K562 (cell line): ENCODE data around the gene CHST7. TPM values are rescaled to one million over a fixed set of nuclear protein-coding genes. Genes with fewer than 3 reads are reported as not detected.
A peak's percentile ranks its signal among the peaks of the same experiment; 100 is the strongest.

ENCODE experiments used
- ATAC-seq: fragments of 200-7000 bp; cut with Tn5 transposase; 3 replicates; pipeline ENCODE4 v1.9.1; 2020; ENCODE audit warnings: moderate library complexity
- BruUV-seq: library from RNA; stranded (reverse); fragments of 400-500 nt; replicated peaks from 2 replicates; lab custom pipeline; 2021; lab: Mats Ljungman, UMichigan
- CTCF ChIA-PET: fragments of 300-600 bp; formaldehyde crosslinking; extraction: SDS; loops from one replicate; lab custom pipeline; 2021; ENCODE audit warnings: low intra/inter-chr PET ratio; lab: Yijun Ruan, JAX
- POLR2A ChIA-PET: fragments of 300-600, 350-650 bp; sonication (Branson Sonifier 250); formaldehyde crosslinking; extraction: SDS; loops from one replicate; lab custom pipeline; 2021; ENCODE audit warnings: antibody characterized with exemption, inconsistent platforms; lab: Yijun Ruan, JAX
- DNase-seq, 4 experiments: peaks; one replicate each; pipeline versions ENCODE4 v3.0.0 to v3.0.0-alpha.2; 2011 to 2018; ENCODE audit warnings: low spot score in 3 of 4, mixed read lengths in 3 of 4; ENCODE audit errors: extremely low read depth in 1 of 4
- FAIRE-seq: peaks from 2 replicates; lab custom pipeline; 2011; peaks lifted over from hg19 to GRCh38; lab: Jason Lieb, UNC
- H2AFZ ChIP-seq: 2 replicates; pipeline ENCODE4 v1.6.0; 2011; ENCODE audit warnings: low read depth, low read length, control low read depth, inconsistent platforms
- H3K27ac ChIP-seq: fragments of 200-600 bp; 3 replicates; pipeline ENCODE4 v1.8.0; 2011; ENCODE audit warnings: low read depth, mild to moderate bottlenecking, control low read depth, inconsistent platforms, low read length, moderate library complexity, mixed read lengths; ENCODE audit errors: extremely low read depth
- H3K27me3 ChIP-seq, 2 experiments: fragments of 300-600 bp in 1 of 2; 2 replicates in 1 of 2; 3 replicates in 1 of 2; pipeline versions ENCODE4 v1.6.0 to v1.8.0; 2011; ENCODE audit warnings: inconsistent platforms in 2 of 2, low read length in 2 of 2, mild to moderate bottlenecking in 1 of 2, mixed read lengths in 1 of 2, moderate library complexity in 1 of 2; ENCODE audit not compliant: control insufficient read depth in 2 of 2, insufficient read depth in 2 of 2
- H3K36me3 ChIP-seq: fragments of 300-600 bp; 3 replicates; pipeline ENCODE4 v1.8.0; 2011; ENCODE audit warnings: mild to moderate bottlenecking, low read length, inconsistent platforms; ENCODE audit not compliant: control insufficient read depth, insufficient read depth
- H3K4me1 ChIP-seq, 2 experiments: fragments of 200-600 bp in 1 of 2; replicated peaks in 1 of 2; 2 replicates in 1 of 2; 3 replicates in 1 of 2; pipeline versions ENCODE4 v1.5.1 to v1.8.0; 2011; ENCODE audit warnings: inconsistent platforms in 2 of 2, low read length in 2 of 2, mild to moderate bottlenecking in 1 of 2, mixed read lengths in 1 of 2, moderate library complexity in 1 of 2; ENCODE audit not compliant: control insufficient read depth in 2 of 2, insufficient read depth in 2 of 2
- H3K4me2 ChIP-seq: 2 replicates; pipeline ENCODE4 v1.6.1; 2011; ENCODE audit warnings: low read length, control low read depth, inconsistent platforms, mixed read lengths; ENCODE audit not compliant: insufficient read depth
- H3K4me3 ChIP-seq: fragments of 200-600 bp; sonication (generic), shearing (Covaris generic); 2 replicates; pipeline ENCODE4 v1.5.1; 2016; ENCODE audit warnings: control low read depth, inconsistent platforms
- H3K79me2 ChIP-seq: fragments of 200-600 bp; 3 replicates; pipeline ENCODE4 v1.8.0; 2011; ENCODE audit warnings: low read length, inconsistent platforms; ENCODE audit not compliant: control insufficient read depth, insufficient read depth
- H3K9ac ChIP-seq, 2 experiments: 2 replicates each; pipeline versions ENCODE4 v1.6.0 to v1.6.1; 2011; ENCODE audit warnings: low read depth in 2 of 2, low read length in 2 of 2, control low read depth in 1 of 2, inconsistent platforms in 1 of 2, mild to moderate bottlenecking in 1 of 2, mixed read lengths in 1 of 2; ENCODE audit not compliant: insufficient read depth in 1 of 2
- H3K9me1 ChIP-seq: one replicate; pipeline ENCODE4 v1.6.0; 2011; ENCODE audit warnings: inconsistent platforms, mild to moderate bottlenecking, low read length, moderate library complexity; ENCODE audit not compliant: control insufficient read depth, insufficient read depth
- H3K9me3 ChIP-seq: replicated peaks from 2 replicates; pipeline ENCODE4 v1.5.1; 2011; ENCODE audit warnings: low read depth, low read length, inconsistent platforms; ENCODE audit not compliant: control insufficient read depth, insufficient read depth
- H4K20me1 ChIP-seq: replicated peaks from 2 replicates; pipeline ENCODE4 v1.6.1; 2011; ENCODE audit warnings: low read length, inconsistent platforms, mixed read lengths; ENCODE audit not compliant: control insufficient read depth, insufficient read depth
- FUS ChIP-seq: fragments of 200-400 bp; formaldehyde crosslinking; optimal IDR thresholded peaks from 2 replicates; pipeline ENCODE3; 2017; ENCODE audit warnings: low read depth, low read length
- HSF4 ChIP-seq: fragments of 250-450 bp; sonication (Bioruptor Pico); IDR thresholded peaks from 2 replicates; pipeline ENCODE4 v2.1.2; 2022; ENCODE audit warnings: mild to moderate bottlenecking, moderate library complexity, borderline replicate concordance
- MAFF ChIP-seq: IDR thresholded peaks from 2 replicates; pipeline ENCODE4 v1.6.1; 2012; ENCODE audit warnings: low read length, improper control_type of control experiment
- NFYB ChIP-seq: IDR thresholded peaks from 2 replicates; pipeline ENCODE4 v1.6.1; 2011; ENCODE audit warnings: mild to moderate bottlenecking, moderate library complexity; ENCODE audit not compliant: insufficient read length; ENCODE audit errors: extremely low read depth
- RAD21 ChIP-seq, 2 experiments: fragments of 250-450 bp in 1 of 2; fragments of 450-650 bp in 1 of 2; sonication (Bioruptor Pico) in 1 of 2; formaldehyde crosslinking in 1 of 2; IDR thresholded peaks in 1 of 2; conservative IDR thresholded peaks in 1 of 2; 2 replicates each; pipeline versions ENCODE4 v1.4.0 to v1.8.0; 2020 to 2022; ENCODE audit warnings: mild to moderate bottlenecking in 2 of 2, moderate library complexity in 1 of 2
- RB1 ChIP-seq: fragments of 450-650 bp; IDR thresholded peaks from 2 replicates; pipeline ENCODE4 v1.6.1; 2017; ENCODE audit warnings: low read depth, mild to moderate bottlenecking
- RUNX1 ChIP-seq: sonication (generic); IDR thresholded peaks from 2 replicates; pipeline ENCODE4 v1.6.1; 2016; ENCODE audit warnings: antibody characterized with exemption, low read depth
- TARDBP ChIP-seq: fragments of 450-650 bp; IDR thresholded peaks from 2 replicates; pipeline ENCODE4 v1.6.1; 2016
- ZC3H4 ChIP-seq: sonication (generic); formaldehyde crosslinking; IDR thresholded peaks from 2 replicates; pipeline ENCODE4 v1.9.0; 2021; ENCODE audit warnings: missing genetic modification reagents, borderline replicate concordance
- WGBS: fragments of 100-300 bp; shearing (Covaris generic); methylation state at CpG from one replicate; pipeline ENCODE4 v1.1.6; 2016; ENCODE audit warnings: low coverage, mixed read lengths; ENCODE audit not compliant: insufficient coverage; ENCODE audit errors: missing lambda C conversion rate; 5-methylcytosine and 5-hydroxymethylcytosine counted together
- in situ Hi-C: fragments of 300-500 bp; cut with MboI; formaldehyde crosslinking; loops from 4 replicates; pipeline ENCODE4 v1.15.0; 2018; ENCODE audit warnings: inconsistent platforms, mixed read lengths
- intact Hi-C: fragments of 100-400 bp; cut with micrococcal nuclease; formaldehyde crosslinking; loops from 2 replicates; pipeline ENCODE4 v1.14.2; 2022
- polyA plus RNA-seq, 8 experiments: library from polyadenylated mRNA; depleted of rRNA in 4 of 8; stranded (reverse) in 5 of 8; unstranded in 3 of 8; fragments of >200 nt; fragmentation: Nextera tagmentation in 2 of 8; fragmentation: Illumina TruSeq in 1 of 8; extraction: Ambion mirVana in 2 of 8; extraction: Trizol in 1 of 8; gene quantifications; 2 replicates each; pipeline versions ENCODE4 v1.2.1 to v1.2.3, GENCODE V29; 2011 to 2014; ENCODE audit warnings: inconsistent platforms in 1 of 8, missing spikeins in 1 of 8
- total RNA-seq, 7 experiments: library from RNA; depleted of rRNA in 6 of 7; stranded (reverse); fragments of >200 nt in 6 of 7; fragmentation: Illumina TruSeq in 2 of 7; extraction: Trizol in 2 of 7; gene quantifications; 2 replicates each; pipeline versions ENCODE4 v1.2.1 to v1.2.3, GENCODE V29; 2011 to 2021; ENCODE audit warnings: low replicate concordance in 1 of 7
- TF ChIP-seq, protein P1 (sequence below): sonication (generic); formaldehyde crosslinking; IDR thresholded peaks from 2 replicates; pipeline ENCODE4 v1.8.0; 2022; ENCODE audit warnings: mild to moderate bottlenecking, missing genetic modification reagents, borderline replicate concordance
- TF ChIP-seq, protein P2 (sequence below): sonication (generic); formaldehyde crosslinking; IDR thresholded peaks from 2 replicates; pipeline ENCODE4 v1.8.0; 2022; ENCODE audit warnings: mild to moderate bottlenecking, missing genetic modification reagents

CHST7 gene
- total and polyA plus RNA-seq, 9 of the 15 experiments (the other 6 are each of a cell fraction or from before 2014, with no cell fraction given): 0.04 to 0.41 (median 0.09) TPM; not detected in 2

DNA sequence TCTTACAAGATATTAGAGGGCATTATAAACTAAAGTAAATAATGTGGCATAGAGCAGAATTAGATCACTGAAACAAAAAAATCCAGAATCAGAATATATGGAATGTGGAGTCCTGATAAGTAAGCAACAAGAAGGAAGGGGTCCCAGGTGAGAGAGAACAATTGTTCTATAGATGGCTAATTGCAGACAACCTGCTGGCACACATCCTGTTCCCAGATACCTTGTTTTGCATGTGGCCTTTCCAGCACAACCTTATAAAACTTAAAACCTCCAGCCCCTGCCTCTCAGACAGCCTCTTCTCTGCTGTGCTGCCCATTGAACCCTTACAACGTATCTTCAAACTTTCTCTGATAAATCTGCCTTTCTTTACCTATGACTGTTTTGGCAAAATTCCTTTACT lies 23.7 kb upstream of the CHST7 start:
- peaks cover 30% of the 10 kb centered on the region for H3K79me2 ChIP-seq
- BruUV-seq: no TSS peak
- no peak overlapping the region for H3K4me3 ChIP-seq
- H3K9me1 ChIP-seq: no peaks in the 10 kb centered on the region
- ATAC-seq (no peak), FAIRE-seq (no peak), DNase-seq (no peak)
- peaks cover 19% of the 10 kb centered on the region for H3K36me3 ChIP-seq
- no peaks in the 10 kb centered on the region; a peak in 2 of 5 replicates for H3K4me1 ChIP-seq
- 82% methylated on average over 1 of the region's 1 CpG for WGBS
- TF ChIP-seq RUNX1: no peak
- no peak for TF ChIP-seq ZC3H4 (CRISPR knock-in tag)
- TF ChIP-seq NFYB: no peak
- no peak for TF ChIP-seq FUS
- no peak for TF ChIP-seq MAFF
- H4K20me1 ChIP-seq: no peaks in the 10 kb centered on the region
- intact Hi-C loops (loop anchor here (5.0 kb wide), 1 partner anchor 137 kb away; no protein-coding TSS in a partner anchor), in situ Hi-C loops (no loop called here)
- no peaks in the 10 kb centered on the region for H3K27me3 ChIP-seq
- ChIA-PET CTCF (no interaction called here), POLR2A (no interaction called here)
- no peaks in the 10 kb centered on the region for H3K9me3 ChIP-seq
- H3K4me2 ChIP-seq: no peak overlapping the region
- no peak overlapping the region for H2AFZ ChIP-seq
- H3K9ac ChIP-seq: no peak overlapping the region
- H3K27ac ChIP-seq: no peak overlapping the region

DNA sequence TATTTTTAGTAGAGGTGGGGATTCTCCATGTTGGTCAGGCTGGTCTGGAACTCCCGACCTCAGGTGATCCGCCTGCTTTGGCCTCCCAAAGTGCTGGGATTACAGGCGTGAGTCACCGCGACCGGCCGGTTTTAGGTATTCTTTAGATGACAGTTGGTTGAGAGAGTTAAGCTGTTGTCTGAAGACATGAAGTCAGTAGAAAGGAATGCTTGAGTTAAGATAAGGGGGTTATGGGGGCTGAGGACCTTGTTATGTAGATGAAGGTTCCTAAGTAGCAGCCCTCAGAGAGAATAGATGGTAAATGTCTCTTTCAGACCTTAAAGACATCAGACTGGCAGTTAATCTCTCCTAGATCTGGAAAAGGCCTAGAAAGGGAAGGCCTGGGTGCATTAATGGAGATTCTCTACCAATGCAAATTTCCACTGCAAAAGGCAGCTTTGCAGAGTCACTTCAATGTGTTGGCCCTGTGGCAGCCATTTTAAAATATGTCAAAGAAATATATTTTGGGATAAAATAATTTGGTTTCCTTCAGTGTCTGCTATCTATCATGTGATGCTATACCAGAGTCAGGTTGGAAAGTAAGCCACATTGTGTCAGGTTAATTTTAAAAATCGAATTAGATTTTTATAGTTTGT lies 22.0 kb upstream of the CHST7 start:
- Histone ChIP-seq H3K9me3 (no peaks in the 10 kb centered on the region), H3K9ac (no peak overlapping the region), H3K27me3 (no peaks in the 10 kb centered on the region), H4K20me1 (no peaks in the 10 kb centered on the region), H3K4me2 (no peak overlapping the region), H3K4me1 (no peaks in the 10 kb centered on the region; a peak in 2 of 5 replicates), H2AFZ (no peak overlapping the region), H3K79me2 (peaks cover 13% of the 10 kb centered on the region), H3K4me3 (no peak overlapping the region), H3K36me3 (peaks cover 16% of the 10 kb centered on the region), H3K9me1 (no peaks in the 10 kb centered on the region), H3K27ac (no peak overlapping the region)
- FAIRE-seq (no peak), ATAC-seq (peak; percentile 58), DNase-seq (peak in 1 of 4 experiments; percentile 27)
- 14% methylated on average over 8 of the region's 8 CpGs for WGBS
- intact Hi-C loops (no loop called here), in situ Hi-C loops (no loop called here)
- no TSS peak for BruUV-seq
- ChIA-PET POLR2A (no interaction called here), CTCF (no interaction called here)
- TF ChIP-seq, protein P1, sequence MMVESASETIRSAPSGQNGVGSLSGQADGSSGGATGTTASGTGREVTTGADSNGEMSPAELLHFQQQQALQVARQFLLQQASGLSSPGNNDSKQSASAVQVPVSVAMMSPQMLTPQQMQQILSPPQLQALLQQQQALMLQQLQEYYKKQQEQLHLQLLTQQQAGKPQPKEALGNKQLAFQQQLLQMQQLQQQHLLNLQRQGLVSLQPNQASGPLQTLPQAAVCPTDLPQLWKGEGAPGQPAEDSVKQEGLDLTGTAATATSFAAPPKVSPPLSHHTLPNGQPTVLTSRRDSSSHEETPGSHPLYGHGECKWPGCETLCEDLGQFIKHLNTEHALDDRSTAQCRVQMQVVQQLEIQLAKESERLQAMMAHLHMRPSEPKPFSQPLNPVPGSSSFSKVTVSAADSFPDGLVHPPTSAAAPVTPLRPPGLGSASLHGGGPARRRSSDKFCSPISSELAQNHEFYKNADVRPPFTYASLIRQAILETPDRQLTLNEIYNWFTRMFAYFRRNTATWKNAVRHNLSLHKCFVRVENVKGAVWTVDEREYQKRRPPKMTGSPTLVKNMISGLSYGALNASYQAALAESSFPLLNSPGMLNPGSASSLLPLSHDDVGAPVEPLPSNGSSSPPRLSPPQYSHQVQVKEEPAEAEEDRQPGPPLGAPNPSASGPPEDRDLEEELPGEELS (CRISPR knock-in tag): no peak
- TF ChIP-seq RAD21 (CRISPR knock-in tag; conservative IDR thresholded peaks at IDR 0.05 in 1 of 2, IDR thresholded peaks at IDR 0.05 in 1 of 2) (no peak), TARDBP (no peak), HSF4 (CRISPR knock-in tag) (no peak), RB1 (no peak)
- TF ChIP-seq, protein P2, sequence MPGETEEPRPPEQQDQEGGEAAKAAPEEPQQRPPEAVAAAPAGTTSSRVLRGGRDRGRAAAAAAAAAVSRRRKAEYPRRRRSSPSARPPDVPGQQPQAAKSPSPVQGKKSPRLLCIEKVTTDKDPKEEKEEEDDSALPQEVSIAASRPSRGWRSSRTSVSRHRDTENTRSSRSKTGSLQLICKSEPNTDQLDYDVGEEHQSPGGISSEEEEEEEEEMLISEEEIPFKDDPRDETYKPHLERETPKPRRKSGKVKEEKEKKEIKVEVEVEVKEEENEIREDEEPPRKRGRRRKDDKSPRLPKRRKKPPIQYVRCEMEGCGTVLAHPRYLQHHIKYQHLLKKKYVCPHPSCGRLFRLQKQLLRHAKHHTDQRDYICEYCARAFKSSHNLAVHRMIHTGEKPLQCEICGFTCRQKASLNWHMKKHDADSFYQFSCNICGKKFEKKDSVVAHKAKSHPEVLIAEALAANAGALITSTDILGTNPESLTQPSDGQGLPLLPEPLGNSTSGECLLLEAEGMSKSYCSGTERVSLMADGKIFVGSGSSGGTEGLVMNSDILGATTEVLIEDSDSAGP (CRISPR knock-in tag): no peak
